EL (cell line): Measurements from ENCODE around the gene WDR33.
A peak's percentile ranks its signal among the peaks of the same experiment; 100 is the strongest.
"Not testable (repeated sequence)": the region's sequence is repeated elsewhere in the genome, so short reads cannot be mapped to it uniquely, and the experiment has no call there.

Source experiments
- DNase-seq: peaks from one replicate; pipeline ENCODE4 v3.0.0-alpha.2; 2016

WDR33 gene

DNA sequence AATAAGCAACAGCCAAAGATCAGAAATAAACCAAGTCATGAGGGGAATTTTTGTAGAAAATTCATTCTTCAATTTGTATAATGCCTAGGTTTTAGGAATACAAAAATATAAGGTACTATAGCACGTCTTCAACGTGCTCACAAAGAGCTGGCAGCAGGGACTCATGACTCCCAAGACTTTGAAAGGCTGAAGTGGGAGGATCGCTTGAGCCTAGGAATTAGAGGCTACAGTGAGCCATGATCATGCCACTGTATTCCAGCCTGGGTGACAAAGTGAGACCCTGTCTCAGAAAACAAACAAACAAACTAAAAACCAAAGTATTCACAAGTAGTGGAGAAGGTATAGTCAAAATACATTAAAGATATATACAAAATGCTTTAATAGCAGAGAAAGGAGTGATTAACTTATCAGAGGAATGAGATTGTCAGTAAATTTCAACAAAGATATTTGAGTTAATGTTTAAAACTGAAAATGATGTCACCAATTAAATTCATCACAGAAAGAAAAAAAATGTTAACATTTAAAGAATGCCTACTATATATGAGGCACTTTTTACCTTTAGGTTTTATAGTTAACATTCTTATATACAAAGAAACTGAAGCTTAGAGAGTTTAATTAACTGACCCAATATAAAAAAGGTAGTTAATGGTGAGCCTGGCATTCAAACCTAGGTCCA, 3.2 kb downstream of the WDR33 start:
- DNase-seq = no peak

DNA sequence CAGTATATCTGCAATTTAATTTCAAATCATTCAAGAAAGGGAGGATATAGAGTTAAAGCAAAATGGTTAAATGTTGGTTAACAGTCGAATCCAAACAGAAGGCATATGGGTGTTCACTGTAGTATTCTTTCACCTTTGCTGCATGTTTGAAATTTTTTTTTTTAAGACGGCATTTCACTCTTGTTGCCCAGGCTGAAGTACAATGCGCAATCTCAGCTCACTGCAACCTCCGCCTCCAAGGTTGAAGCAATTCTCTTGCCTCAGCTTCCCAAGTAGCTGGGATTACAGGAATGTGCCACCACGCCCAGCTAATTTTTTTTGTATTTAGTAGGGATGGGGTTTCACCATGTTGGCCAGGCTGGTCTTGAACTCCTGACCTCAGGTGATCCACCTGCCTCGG, 4.1 kb downstream of the WDR33 start:
- not testable (repeated sequence) for DNase-seq

DNA sequence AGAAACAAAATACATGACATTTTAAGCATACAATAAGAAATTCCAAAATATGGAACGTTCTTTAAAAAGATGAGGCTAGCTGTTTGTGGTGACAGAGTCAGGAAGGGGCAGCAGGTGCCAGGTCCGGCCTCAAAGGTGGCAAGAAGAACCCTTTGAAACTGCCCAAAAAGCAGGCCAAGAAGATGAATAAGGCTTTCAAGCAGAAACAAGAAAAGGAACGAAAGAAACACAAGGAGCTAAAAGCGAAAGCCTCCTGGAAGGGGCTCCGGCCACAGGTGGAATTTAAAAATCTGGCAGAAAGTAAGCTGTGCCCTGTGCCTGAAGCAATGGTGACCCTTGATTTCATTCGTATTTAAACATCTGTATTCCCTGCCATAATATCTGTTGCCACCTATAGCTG, 5.5 kb downstream of the WDR33 start:
- no peak for DNase-seq

- no peak for DNase-seq
These were observed 11.0 kb downstream of the WDR33 start for GRCh38 chr2:127799926-127800325.

- no peak for DNase-seq
These were observed 14.6 kb downstream of the WDR33 start for GRCh38 chr2:127796389-127796788.

GRCh38 chr2:127794901-127795300, 16.1 kb downstream of the WDR33 start:
- DNase-seq = not testable (repeated sequence)

DNA sequence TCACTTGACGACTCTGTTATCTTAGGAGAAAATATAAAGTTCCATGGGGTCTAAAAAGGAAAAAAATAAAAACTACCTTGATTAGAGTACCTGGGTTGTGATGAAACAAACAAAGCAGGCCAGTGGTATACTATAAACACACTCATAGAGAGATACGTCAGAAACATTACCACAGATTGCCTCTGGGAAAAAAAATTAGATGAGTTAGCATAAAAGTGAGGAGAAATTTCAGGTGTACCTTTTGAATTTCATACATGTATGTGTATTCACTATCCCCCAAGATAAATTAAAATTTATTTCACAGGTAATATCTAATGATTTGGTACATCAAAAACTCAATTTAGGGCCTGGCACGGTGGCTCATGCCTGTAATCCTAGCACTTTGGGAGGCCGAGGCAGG, 18.2 kb downstream of the WDR33 start:
- DNase-seq = no peak

DNA sequence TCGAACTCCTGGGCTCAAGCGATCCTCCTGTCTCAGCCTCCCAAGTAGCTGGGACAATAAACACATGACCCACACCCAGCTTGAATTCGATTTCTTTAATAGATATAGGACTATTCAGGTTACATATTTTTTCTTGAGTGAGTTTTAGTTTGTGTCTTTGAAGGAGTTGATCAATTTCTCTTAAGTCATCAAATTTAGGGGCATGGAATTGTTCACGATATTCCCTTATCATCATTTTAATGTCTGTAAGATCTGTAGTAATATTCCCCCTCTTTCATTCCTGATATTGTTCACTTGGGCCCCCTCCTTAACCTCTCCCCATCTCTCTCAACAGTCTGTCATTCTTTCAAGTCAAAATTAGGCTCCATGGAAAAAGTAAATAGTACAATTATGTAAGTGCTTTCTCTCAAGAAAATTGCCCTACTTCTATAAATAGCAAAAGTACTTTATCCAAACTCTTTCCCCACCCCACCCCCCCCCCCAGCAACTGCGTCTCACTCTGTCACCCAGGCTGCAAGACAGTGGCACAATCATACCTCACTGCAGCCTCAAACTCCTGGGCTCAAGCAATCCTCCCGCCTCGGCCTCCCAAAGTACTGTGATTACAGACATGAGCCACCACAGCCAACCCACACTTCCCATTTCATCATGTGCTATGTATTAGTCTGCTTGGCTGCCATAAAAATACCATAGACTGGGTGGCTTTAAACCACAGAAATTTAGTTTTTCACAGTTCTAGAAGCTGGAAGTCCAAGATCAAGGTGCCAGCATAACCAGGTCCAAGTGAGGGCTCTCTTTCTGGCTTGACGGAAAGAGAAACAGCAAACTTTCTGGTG, 20.1 kb downstream of the WDR33 start:
- no peak for DNase-seq

DNA sequence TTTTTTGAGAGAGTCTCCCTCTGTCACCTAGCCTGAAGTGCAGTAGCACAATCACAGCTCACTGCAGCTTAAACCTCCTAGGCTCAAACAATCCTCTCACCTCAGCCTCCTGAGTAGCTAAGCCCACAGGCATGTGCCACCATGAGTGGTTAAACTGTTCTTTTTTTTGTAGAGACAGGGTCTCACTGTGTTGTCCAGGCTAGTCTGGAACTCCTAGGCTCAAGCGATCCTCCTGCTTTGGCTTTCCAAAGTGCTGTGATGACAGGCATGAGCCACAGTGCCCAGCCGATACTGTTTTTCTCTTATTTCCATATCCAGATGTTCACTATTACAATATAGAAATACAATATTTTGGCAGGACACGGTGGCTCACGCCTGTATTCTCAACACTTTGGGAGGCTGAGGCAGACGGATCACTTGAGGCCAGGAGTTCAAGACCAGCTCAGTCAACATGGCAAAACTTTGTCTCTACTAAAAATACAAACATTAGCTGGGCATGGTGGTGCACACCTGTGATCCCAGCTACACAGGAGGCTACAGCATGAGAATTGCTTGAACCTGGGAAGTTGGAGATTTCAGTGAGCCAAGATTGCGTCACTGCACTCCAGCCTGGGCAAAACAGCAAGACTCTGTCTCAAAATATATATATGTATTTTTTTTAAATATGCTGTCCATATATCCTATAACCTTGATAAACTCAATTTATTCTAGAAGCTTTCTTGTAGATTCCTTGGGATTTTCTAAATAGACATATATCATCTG, 24.7 kb downstream of the WDR33 start:
- DNase-seq = no peak

DNA sequence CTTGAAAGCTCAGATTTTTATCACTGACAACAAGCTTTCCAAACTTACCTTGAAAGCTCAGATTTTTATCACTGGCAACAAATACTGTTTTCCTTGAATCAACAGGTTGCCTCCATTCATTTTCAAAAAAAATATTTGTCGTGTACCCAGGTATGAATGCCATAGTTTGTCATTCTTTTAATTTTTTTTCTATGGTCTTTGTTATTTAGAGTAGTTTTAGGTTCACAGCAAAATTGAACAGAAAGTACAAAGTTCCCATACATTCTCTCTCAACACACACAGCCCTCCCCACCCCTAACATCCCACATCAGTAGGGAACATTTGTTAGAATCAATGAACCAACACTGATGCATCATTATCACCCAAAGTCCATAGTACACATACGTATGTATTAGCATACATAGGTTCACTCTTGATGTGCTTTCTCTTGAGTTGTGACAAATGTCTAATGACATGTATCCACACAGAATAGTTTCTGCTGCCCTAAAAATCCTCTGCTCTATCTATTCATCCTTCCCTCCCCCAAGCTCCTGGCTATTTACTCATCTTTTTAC, 25.9 kb downstream of the WDR33 start:
- no peak for DNase-seq

DNA sequence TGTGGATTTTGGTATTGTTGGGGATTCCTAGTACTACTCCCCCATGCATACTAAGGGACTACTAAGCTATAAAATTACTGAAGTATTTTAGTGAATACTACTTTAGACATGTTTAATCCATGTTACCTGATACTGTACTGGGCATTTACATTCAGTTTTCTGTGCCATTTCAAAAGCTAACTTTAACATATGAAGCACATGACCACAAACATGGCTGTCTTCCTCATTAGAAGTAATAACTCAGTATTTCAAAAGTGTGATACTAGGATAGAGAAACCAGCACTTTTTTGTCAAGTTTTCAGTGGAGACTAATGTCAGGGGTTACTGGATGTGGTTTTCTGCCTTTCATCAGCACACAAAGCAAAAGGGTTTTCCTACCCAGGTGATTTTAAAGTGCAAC, 27.9 kb downstream of the WDR33 start:
- DNase-seq = no peak

DNA sequence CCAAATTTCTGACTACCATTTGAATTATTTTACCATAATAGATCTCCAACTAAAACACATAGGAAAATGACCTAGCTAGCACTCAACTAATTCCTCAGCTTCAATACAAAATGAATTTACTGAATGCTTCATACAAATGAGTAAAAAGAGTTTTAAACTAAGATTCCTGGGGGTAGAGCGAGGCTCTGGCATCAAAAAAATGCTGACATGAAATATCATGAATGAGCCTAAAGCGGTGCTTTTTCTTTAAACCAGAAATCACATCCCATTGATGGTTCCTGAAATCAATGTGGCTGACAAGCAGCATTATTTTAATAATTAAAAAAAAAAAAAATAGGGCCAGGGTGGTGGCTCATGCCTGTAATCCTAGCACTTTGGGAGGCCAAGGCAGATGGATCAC, 32.1 kb downstream of the WDR33 start:
- DNase-seq = no peak

- DNase-seq = no peak
These were observed 32.5 kb downstream of the WDR33 start for GRCh38 chr2:127778447-127778846.

GRCh38 chr2:127776122-127776780, 34.7 kb downstream of the WDR33 start:
- DNase-seq = no peak

DNA sequence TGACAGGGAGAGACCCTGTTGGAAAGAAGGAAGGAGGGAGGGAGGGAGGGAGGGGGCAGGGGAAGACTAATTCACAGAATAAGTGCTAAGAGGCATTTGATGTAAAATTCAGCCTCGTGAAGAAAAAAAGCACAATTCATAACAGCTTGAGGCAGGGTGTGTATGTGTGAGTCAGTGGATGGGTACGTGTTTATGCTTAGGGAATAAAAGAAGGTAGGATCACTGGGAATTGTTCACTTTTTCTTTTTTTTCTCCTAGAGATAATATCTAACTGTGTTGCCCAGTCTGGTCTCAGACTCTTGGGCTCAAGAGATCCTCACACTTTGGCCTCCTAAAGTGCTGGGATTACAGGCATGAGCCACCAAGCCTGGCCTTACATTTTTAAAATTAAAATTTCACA, 39.2 kb downstream of the WDR33 start:
- peak; percentile 77 for DNase-seq

DNA sequence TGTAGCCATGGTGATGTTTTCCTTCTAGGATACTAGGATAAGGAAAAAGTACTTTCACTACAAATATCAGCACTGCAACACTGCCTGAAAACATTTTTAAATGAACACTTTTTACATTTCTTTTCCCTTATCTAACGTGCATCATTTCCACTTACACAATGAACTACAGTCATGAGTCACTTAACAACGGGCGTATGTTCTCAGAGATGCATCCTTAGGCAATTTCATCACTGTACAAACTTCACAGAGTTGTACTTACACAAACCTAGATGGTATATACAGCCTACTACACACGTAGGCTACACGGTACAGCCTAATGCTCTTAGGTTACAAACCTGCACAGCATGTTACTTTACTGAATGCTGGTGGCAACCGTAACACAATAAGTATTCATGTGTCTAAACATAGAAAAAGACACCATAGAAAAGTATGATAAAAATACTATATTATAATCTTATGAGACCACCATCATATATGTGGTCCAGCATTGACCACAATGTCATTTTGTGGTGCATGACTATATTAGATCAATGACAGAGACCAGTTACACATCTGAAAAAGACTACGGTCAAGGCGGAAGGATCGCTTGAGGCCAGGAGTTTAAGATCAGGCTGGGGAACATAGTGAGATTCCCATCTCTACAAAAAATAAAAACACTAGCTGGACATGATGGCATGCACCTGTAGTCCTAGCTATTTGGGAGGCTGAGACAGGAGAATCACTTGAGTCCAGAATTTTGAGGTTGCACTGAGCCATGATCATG, 39.8 kb downstream of the WDR33 start:
- peak; percentile 86 for DNase-seq

DNA sequence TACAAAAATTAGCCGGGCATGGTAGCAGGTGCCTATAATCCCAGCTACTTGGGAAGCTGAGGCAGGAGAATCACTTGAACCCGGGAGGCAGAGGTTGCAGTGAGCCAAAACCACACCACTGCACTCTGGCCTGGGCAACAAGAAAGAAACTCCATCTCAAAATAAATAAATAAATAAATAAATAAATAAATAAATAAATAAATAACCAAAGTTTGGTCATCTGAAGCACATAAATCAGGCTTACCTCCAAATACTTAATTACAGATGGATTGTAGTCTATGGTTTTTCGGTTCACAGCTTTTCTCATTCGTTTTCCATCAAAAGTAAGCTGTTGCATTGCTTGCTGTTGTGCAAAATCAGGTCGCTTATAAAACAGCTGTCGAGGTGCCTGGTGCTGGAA, 40.4 kb downstream of the WDR33 start:
- not testable (repeated sequence) for DNase-seq

DNA sequence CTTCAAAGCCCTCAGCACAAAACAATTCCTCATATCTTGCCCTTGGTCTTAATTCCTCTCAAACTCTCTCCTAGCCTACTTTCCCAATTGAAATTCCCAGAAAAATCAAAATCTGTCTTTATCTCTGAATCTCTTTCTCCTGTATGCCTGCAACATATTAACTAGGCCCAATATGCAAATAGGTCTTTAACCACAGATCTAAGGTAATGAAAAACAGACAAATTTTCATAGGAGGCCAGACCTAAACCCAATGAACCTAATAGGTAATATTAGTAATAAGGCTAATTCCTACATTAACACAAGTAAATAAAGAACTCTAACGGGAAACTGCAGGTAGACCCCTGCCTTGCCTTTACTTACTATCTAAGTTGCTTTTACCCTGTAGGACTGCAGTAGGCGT, 41.4 kb downstream of the WDR33 start:
- DNase-seq = no peak

DNA sequence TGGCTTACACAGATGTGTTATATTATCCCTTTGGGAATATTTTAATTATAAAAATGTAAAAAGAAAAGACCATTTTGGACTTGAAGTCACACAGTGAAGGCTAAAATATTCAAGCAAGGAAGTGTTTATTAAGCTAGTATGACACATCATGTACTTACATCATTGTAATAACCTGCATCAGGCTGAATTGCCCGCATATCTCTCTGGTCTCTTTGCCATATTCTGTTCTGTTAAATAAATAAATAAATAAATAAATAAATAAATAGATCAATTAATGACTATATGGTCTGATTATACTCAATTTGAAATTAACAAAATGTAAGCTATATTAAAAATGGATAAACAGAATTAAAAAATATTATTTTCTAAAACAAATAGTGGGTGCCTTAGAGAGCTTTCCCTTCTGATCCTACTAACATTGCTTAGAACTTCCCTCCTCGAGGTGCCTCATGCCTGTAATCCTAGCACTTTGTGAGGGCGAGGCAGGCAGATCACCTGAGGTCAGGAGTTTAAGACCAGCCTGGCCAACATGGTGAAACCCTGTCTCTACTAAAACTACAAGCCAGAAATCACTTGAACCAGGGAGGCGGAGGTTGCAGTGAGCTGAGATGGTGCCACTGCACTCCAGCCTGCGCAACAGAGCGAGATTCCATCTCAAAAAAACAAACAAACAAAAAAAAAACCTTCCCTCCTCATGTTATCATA, 42.0 kb downstream of the WDR33 start:
- DNase-seq = peak; percentile 13

- DNase-seq = peak; percentile 19
These were observed 47.2 kb downstream of the WDR33 start for GRCh38 chr2:127763776-127764175.

- DNase-seq = no peak
These were observed 48.1 kb downstream of the WDR33 start for GRCh38 chr2:127762846-127763245.
